HAP-1 (cell line): Measurements from ENCODE around the gene MARCKS.
"Not testable (repeated sequence)": the region's sequence is repeated elsewhere in the genome, so short reads cannot be mapped to it uniquely, and the experiment has no call there.

Source experiments
- DNase-seq, 2 experiments: peaks; one replicate each; pipeline ENCODE4 v3.0.0-alpha.2; 2016 to 2020; ENCODE audit warnings: low spot score in 2 of 2
- H3K27me3 ChIP-seq: fragments of 250-450 bp; sonication (Bioruptor Pico); 2 replicates; pipeline ENCODE4 v1.5.1; 2020; ENCODE audit warnings: low read depth, mild to moderate bottlenecking, moderate library complexity
- H3K36me3 ChIP-seq: fragments of 250-450 bp; sonication (Bioruptor Pico); replicated peaks from 2 replicates; pipeline ENCODE4 v1.5.1; 2020; ENCODE audit warnings: mild to moderate bottlenecking
- H3K4me1 ChIP-seq: fragments of 250-450 bp; sonication (Bioruptor Pico); 2 replicates; pipeline ENCODE4 v1.5.1; 2020; ENCODE audit warnings: mild to moderate bottlenecking
- H3K4me3 ChIP-seq: fragments of 250-450 bp; sonication (Bioruptor Pico); 2 replicates; pipeline ENCODE4 v1.5.1; 2020; ENCODE audit warnings: mild to moderate bottlenecking, moderate library complexity
- H3K9me3 ChIP-seq: fragments of 250-450 bp; sonication (Bioruptor Pico); 2 replicates; pipeline ENCODE4 v1.5.1; 2020; ENCODE audit warnings: mild to moderate bottlenecking, moderate library complexity
- in situ Hi-C: fragments of 300-500 bp; cut with MboI; formaldehyde crosslinking; loops from 3 replicates; pipeline ENCODE4 v1.14.3; 2020; ENCODE audit warnings: low sequenced_read_pairs, inconsistent platforms, mixed read lengths

Gene MARCKS

GRCh38 chr6:113908801-113909200, 51.7 kb downstream of the MARCKS start:
- H3K4me1 ChIP-seq: no peaks in the 10 kb centered on the region
- in situ Hi-C loops: loop anchor here (25.0 kb wide), 2 partner anchors 1572 to 1746 kb away; partner anchors contain the start of gene RFPL4B
- no peak overlapping the region for H3K4me3 ChIP-seq
- H3K9me3 ChIP-seq: no peaks in the 10 kb centered on the region
- H3K36me3 ChIP-seq: no peaks in the 10 kb centered on the region
- 0 out of 2 replicates have a peak, but pooled peaks cover 2% of the 10 kb centered on the region for H3K27me3 ChIP-seq
- DNase-seq: no peak

GRCh38 chr6:113909224-113909856, 52.2 kb downstream of the MARCKS start:
- 0 out of 2 replicates have a peak, but pooled peaks cover 2% of the 10 kb centered on the region for H3K27me3 ChIP-seq
- H3K4me3 ChIP-seq: no peak overlapping the region
- no peaks in the 10 kb centered on the region for H3K9me3 ChIP-seq
- H3K4me1 ChIP-seq: no peaks in the 10 kb centered on the region
- in situ Hi-C loops: loop anchor here (25.0 kb wide), 2 partner anchors 1572 to 1747 kb away; partner anchors contain the start of gene RFPL4B
- no peaks in the 10 kb centered on the region for H3K36me3 ChIP-seq
- DNase-seq: peak; percentile 36 to 58

GRCh38 chr6:113910285-113910684, 53.1 kb downstream of the MARCKS start:
- not testable (repeated sequence) for H3K4me3 ChIP-seq, DNase-seq, H3K4me1 ChIP-seq, H3K27me3 ChIP-seq, H3K36me3 ChIP-seq, H3K9me3 ChIP-seq
- in situ Hi-C loops: loop anchor here (25.0 kb wide), 2 partner anchors 1573 to 1748 kb away; partner anchors contain the start of gene RFPL4B
